OCI-LY7 (cell line): ENCODE results near the gene ZNF638.

ENCODE experiments used
- EZH2phosphoT487 ChIP-seq: fragments of 200-600 bp; sonication (generic); IDR thresholded peaks from 2 replicates; pipeline ENCODE4 v1.6.1; 2018; ENCODE audit warnings: low read depth, borderline replicate concordance, mild to moderate bottlenecking, mixed run types, antibody characterized with exemption, low read length, moderate library complexity, mixed read lengths
- TF ChIP-seq, protein P1 (sequence below): fragments of 200-600 bp; sonication (generic); conservative IDR thresholded peaks from 2 replicates; pipeline ENCODE4 v1.5.1; 2014; ENCODE audit warnings: mild to moderate bottlenecking, antibody characterized with exemption, low read length, moderate library complexity, mixed read lengths

DNA sequence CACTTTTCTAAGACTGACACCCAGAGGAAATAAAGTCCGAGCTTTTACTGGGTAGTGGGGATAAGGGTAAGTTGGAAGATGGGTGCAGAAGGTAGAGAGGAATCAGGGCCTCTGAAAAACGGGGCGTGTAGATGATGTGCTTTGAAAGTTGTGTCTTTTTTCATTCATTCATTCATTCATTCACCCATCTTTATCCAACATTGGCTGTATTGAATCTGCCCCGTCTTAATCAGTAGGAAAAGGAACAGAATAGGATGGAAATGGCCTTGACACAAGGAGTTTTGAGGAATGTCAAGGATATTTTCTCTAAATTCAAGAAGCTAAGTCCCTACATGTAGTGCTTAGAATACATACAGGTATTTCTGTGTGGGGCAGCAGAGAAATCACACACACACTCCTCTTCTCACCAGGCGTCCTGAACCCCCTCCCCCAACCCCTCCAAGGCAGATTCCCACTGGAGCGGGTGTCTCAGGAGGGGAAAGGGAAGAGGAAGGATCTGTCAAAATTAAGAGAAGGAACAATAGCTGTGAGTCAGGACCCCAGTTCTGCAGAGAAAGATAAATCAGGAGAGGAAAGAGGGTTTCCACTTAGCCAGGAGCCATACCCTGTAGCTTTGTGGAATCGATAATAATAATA is 135.7 kb downstream of the ZNF638 start:
- TF ChIP-seq, protein P1, sequence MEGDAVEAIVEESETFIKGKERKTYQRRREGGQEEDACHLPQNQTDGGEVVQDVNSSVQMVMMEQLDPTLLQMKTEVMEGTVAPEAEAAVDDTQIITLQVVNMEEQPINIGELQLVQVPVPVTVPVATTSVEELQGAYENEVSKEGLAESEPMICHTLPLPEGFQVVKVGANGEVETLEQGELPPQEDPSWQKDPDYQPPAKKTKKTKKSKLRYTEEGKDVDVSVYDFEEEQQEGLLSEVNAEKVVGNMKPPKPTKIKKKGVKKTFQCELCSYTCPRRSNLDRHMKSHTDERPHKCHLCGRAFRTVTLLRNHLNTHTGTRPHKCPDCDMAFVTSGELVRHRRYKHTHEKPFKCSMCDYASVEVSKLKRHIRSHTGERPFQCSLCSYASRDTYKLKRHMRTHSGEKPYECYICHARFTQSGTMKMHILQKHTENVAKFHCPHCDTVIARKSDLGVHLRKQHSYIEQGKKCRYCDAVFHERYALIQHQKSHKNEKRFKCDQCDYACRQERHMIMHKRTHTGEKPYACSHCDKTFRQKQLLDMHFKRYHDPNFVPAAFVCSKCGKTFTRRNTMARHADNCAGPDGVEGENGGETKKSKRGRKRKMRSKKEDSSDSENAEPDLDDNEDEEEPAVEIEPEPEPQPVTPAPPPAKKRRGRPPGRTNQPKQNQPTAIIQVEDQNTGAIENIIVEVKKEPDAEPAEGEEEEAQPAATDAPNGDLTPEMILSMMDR, result no peak
- no peak for TF ChIP-seq EZH2phosphoT487
